Caco-2 (cell line): Measurements from ENCODE around the gene AQP9. TPM values are rescaled to one million over a fixed set of nuclear protein-coding genes. Genes with fewer than 3 reads are reported as not detected.

ENCODE experiments used
- BruUV-seq: library from RNA; stranded (reverse); fragments of 400-500 nt; replicated peaks from 2 replicates; lab custom pipeline; 2021; lab: Mats Ljungman, UMichigan
- CTCF ChIA-PET: fragments of 300-600 bp; sonication (Branson Sonifier 250); formaldehyde crosslinking; loops from one replicate; lab custom pipeline; 2022; ENCODE audit warnings: antibody characterized with exemption; lab: Charles Lee
- POLR2A ChIA-PET: fragments of 300-600 bp; sonication (Branson Sonifier 250); formaldehyde crosslinking; loops from one replicate; lab custom pipeline; 2022; ENCODE audit warnings: antibody characterized with exemption; lab: Charles Lee
- DNase-seq, 2 experiments: peaks; one replicate each; pipeline versions ENCODE4 v3.0.0 to v3.0.0-alpha.2; 2020 to 2022
- H3K27me3 ChIP-seq: replicated peaks from 2 replicates; pipeline ENCODE4 v1.6.0; 2011; ENCODE audit warnings: low read length; ENCODE audit not compliant: control insufficient read depth, insufficient read depth
- H3K36me3 ChIP-seq: 2 replicates; pipeline ENCODE4 v1.5.1; 2011; ENCODE audit warnings: low read length; ENCODE audit not compliant: control insufficient read depth, insufficient read depth
- H3K4me1 ChIP-seq: fragments of 250-450 bp; sonication (Bioruptor Pico); 2 replicates; pipeline ENCODE4 v1.5.1; 2020; ENCODE audit warnings: mild to moderate bottlenecking
- H3K4me3 ChIP-seq: 2 replicates; pipeline ENCODE4 v1.5.1; 2011; ENCODE audit warnings: low read depth, mild to moderate bottlenecking, control low read depth, low read length
- H3K9me3 ChIP-seq: fragments of 250-450 bp; sonication (Bioruptor Pico); 2 replicates; pipeline ENCODE4 v1.5.1; 2020; ENCODE audit warnings: mild to moderate bottlenecking, moderate library complexity
- H3K27ac Mint-ChIP-seq: one replicate; pipeline ENCODE4 v1.8.0; 2022; ENCODE audit warnings: mixed read lengths; ENCODE audit not compliant: unreplicated experiment
- H3K27me3 Mint-ChIP-seq: one replicate; pipeline ENCODE4 v1.8.0; 2022; ENCODE audit warnings: mixed read lengths; ENCODE audit not compliant: insufficient read depth, unreplicated experiment
- H3K36me3 Mint-ChIP-seq: one replicate; pipeline ENCODE4 v1.8.0; 2022; ENCODE audit warnings: mild to moderate bottlenecking, mixed read lengths; ENCODE audit not compliant: insufficient read depth, unreplicated experiment
- H3K4me1 Mint-ChIP-seq: one replicate; pipeline ENCODE4 v1.8.0; 2022; ENCODE audit warnings: low read depth, mixed read lengths; ENCODE audit not compliant: unreplicated experiment
- H3K4me3 Mint-ChIP-seq: one replicate; pipeline ENCODE4 v1.8.0; 2022; ENCODE audit warnings: mild to moderate bottlenecking, moderate library complexity, mixed read lengths; ENCODE audit not compliant: unreplicated experiment
- H3K9me3 Mint-ChIP-seq: one replicate; pipeline ENCODE4 v1.8.0; 2022; ENCODE audit warnings: mixed read lengths; ENCODE audit not compliant: unreplicated experiment
- intact Hi-C: fragments of 100-400 bp; cut with micrococcal nuclease; formaldehyde crosslinking; loops from one replicate; pipeline ENCODE4 v1.10.0; 2022; ENCODE audit not compliant: unreplicated experiment
- total RNA-seq: library from RNA; stranded (reverse); gene quantifications from 2 replicates; pipeline ENCODE4 v1.2.3, GENCODE V29; 2022
- TF ChIP-seq, protein P1 (sequence below), 2 experiments: fragments of 200-600 bp in 1 of 2; IDR thresholded peaks; 1 replicate in 1 of 2; 2 replicates in 1 of 2; pipeline versions ENCODE4 v1.5.1 to v1.8.0; 2011 to 2022; ENCODE audit warnings: antibody characterized with exemption in 1 of 2, control low read depth in 1 of 2, inconsistent platforms in 1 of 2, low read depth in 1 of 2, low read length in 1 of 2, mild to moderate bottlenecking in 1 of 2, moderate library complexity in 1 of 2; ENCODE audit not compliant: insufficient read depth in 1 of 2, severe bottlenecking in 1 of 2, unreplicated experiment in 1 of 2

Gene AQP9
- total RNA-seq, 1 experiment from 2014 or later: not detected

DNA sequence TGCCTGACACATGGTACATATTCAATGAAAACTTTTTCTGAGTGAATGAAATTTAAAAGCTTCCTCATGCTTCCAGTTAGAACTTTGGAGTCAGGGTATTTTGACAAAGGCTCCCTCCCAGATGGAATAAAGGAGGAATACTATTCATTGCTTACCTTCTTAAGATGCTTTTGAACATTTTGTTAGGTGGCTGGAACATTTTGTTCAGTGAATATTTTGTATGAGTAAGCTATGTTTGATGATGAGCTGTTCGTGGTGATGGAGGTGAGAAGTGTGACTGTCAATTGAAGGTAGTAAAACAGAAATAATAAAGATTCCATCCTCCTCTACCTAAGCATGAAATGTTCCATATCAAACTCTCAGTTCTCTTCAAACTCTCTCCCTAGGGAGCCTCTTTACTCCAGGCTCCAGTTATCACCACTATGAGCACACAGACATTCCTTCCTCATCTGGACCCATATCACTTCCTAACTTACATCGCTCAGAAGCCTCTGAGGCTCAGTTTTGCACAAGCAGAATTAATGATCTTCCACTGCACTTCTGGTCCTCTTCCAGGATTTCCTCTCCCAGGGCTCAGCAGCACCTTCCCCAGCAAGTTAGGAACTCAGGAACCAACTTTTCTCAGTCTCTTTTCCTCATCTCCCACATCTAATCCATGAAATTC lies 2.5 kb upstream of the AQP9 start:
- Mint-ChIP-seq H3K9me3 (no peaks in the 10 kb centered on the region), H3K4me3 (no peak overlapping the region), H3K27me3 (peaks cover 29% of the 10 kb centered on the region), H3K27ac (no peak overlapping the region), H3K4me1 (no peaks in the 10 kb centered on the region), H3K36me3 (no peaks in the 10 kb centered on the region)
- ChIA-PET CTCF (no interaction called here), POLR2A (no interaction called here)
- Histone ChIP-seq H3K36me3 (no peaks in the 10 kb centered on the region), H3K4me1 (no peaks in the 10 kb centered on the region), H3K9me3 (no peaks in the 10 kb centered on the region), H3K27me3 (no peaks in the 10 kb centered on the region; the same call in 1 of the 2 replicates), H3K4me3 (no peak overlapping the region)
- intact Hi-C loops: no loop called here
- BruUV-seq: no TSS peak
- no peak for DNase-seq
- TF ChIP-seq, protein P1, sequence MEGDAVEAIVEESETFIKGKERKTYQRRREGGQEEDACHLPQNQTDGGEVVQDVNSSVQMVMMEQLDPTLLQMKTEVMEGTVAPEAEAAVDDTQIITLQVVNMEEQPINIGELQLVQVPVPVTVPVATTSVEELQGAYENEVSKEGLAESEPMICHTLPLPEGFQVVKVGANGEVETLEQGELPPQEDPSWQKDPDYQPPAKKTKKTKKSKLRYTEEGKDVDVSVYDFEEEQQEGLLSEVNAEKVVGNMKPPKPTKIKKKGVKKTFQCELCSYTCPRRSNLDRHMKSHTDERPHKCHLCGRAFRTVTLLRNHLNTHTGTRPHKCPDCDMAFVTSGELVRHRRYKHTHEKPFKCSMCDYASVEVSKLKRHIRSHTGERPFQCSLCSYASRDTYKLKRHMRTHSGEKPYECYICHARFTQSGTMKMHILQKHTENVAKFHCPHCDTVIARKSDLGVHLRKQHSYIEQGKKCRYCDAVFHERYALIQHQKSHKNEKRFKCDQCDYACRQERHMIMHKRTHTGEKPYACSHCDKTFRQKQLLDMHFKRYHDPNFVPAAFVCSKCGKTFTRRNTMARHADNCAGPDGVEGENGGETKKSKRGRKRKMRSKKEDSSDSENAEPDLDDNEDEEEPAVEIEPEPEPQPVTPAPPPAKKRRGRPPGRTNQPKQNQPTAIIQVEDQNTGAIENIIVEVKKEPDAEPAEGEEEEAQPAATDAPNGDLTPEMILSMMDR (IDR thresholded peaks at IDR 0.05; ENCODE audit: insufficient read depth in 1 of 2, low read depth in 1 of 2, low read length in 1 of 2, severe bottlenecking in 1 of 2, unreplicated experiment in 1 of 2): no peak

DNA sequence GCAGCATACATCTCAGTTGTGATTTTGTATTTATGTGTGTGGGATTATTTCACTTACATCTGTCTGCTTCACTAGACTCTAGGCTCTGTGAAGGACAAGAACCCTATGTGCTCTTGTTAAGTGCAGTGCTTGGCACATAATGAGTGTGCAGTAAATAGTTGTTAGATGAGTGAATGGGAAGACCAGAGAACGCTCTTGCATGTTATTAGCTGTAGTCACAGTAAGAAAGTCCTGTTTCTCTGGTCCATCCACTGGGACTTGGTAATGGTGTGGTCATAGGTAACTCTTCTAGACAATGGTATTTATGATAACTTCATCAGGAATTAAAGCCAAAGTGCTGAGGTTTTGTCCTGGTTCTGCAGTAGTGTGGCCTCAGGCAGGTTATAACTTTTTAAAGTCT lies 1.4 kb upstream of the AQP9 start:
- Mint-ChIP-seq H3K27me3 (peaks cover 34% of the 10 kb centered on the region), H3K4me3 (no peak overlapping the region), H3K9me3 (no peaks in the 10 kb centered on the region), H3K4me1 (no peaks in the 10 kb centered on the region), H3K36me3 (no peaks in the 10 kb centered on the region), H3K27ac (no peak overlapping the region)
- TF ChIP-seq, protein P1 (IDR thresholded peaks at IDR 0.05; ENCODE audit: insufficient read depth in 1 of 2, low read depth in 1 of 2, low read length in 1 of 2, severe bottlenecking in 1 of 2, unreplicated experiment in 1 of 2): no peak
- Histone ChIP-seq H3K36me3 (no peaks in the 10 kb centered on the region), H3K27me3 (no peaks in the 10 kb centered on the region; the same call in 1 of the 2 replicates), H3K9me3 (no peaks in the 10 kb centered on the region), H3K4me3 (no peak overlapping the region), H3K4me1 (no peaks in the 10 kb centered on the region)
- BruUV-seq: no TSS peak
- intact Hi-C loops: no loop called here
- ChIA-PET POLR2A (no interaction called here), CTCF (no interaction called here)
- DNase-seq: no peak

DNA sequence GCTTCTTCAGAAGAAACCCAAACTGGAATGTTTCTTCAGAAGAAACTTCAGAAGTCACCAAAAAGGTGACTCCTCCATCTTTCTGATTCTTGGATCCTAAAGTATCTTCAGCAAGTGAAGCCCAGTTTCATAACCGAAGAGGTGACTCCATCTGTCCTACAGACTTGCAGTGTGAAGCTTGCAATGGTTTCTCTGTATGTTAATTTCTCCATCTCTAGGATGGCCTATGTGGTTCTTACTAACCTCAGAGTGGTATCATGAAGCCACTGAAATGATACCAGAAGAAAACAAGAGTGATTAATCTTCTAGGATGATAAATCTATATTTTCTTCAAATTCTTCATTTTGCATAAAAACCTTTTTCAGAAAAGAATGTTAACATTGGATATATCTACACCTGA lies 495 bp upstream of the AQP9 start:
- intact Hi-C loops: no loop called here
- no peak overlapping the region for H3K4me3 ChIP-seq
- H3K27ac Mint-ChIP-seq: no peak overlapping the region
- ChIA-PET CTCF (no interaction called here), POLR2A (no interaction called here)
- no peaks in the 10 kb centered on the region for H3K9me3 Mint-ChIP-seq
- H3K27me3 ChIP-seq: no peaks in the 10 kb centered on the region; the same call in 1 of the 2 replicates
- TF ChIP-seq, protein P1 (IDR thresholded peaks at IDR 0.05; ENCODE audit: insufficient read depth in 1 of 2, low read depth in 1 of 2, low read length in 1 of 2, severe bottlenecking in 1 of 2, unreplicated experiment in 1 of 2): no peak
- H3K36me3 ChIP-seq: no peaks in the 10 kb centered on the region
- no peak overlapping the region for H3K4me3 Mint-ChIP-seq
- H3K4me1 Mint-ChIP-seq: no peaks in the 10 kb centered on the region
- no peak for DNase-seq
- H3K27me3 Mint-ChIP-seq: peaks cover 31% of the 10 kb centered on the region
- H3K4me1 ChIP-seq: no peaks in the 10 kb centered on the region
- no TSS peak for BruUV-seq
- H3K9me3 ChIP-seq: no peaks in the 10 kb centered on the region
- H3K36me3 Mint-ChIP-seq: no peaks in the 10 kb centered on the region
